B cell (primary cell): ENCODE measurements around the gene KRTAP10-7.

Experiments used
- CTCF ChIP-seq: fragments of 200-600 bp; IDR thresholded peaks from one replicate; pipeline ENCODE4 v1.8.0; 2022; ENCODE audit warnings: antibody characterized with exemption, mild to moderate bottlenecking
- EZH2 ChIP-seq: IDR thresholded peaks from 2 replicates; pipeline ENCODE4 v1.6.1; 2012; ENCODE audit warnings: borderline replicate concordance, low read depth, mild to moderate bottlenecking, moderate library complexity, low read length; ENCODE audit not compliant: insufficient read depth, poor library complexity, severe bottlenecking

DNA sequence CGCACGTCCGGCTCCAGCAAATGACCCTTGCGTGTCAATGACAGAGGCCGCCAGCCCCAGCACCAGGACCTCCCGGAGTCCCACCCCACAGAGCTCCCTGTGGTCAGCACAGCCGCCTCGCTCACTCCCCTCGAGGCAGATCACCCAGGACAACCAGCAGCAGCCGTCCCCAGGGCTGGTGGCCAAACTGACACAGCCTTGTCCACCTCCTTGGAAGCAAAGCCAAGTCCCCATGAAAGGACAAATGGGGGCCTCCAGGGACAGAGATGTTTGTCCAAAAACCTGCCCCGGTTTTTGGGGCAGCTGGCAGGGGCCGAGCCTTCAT lies 38.9 kb downstream of the KRTAP10-7 start:
- TF ChIP-seq CTCF (no peak), EZH2 (no peak)
